Parathyroid adenoma (tissue), 2 donors: ENCODE data around the gene MAGOHB.

Source experiments
- H2AFZ ChIP-seq: fragments of 300-600 bp; sonication (generic); one replicate; pipeline ENCODE4 v1.7.0; 2017; ENCODE audit warnings: antibody characterized with exemption, mild to moderate bottlenecking
- H3K27ac ChIP-seq: fragments of 300-600 bp; sonication (generic); one replicate; pipeline ENCODE4 v1.7.0; 2017
- H3K27me3 ChIP-seq: fragments of 300-600 bp; sonication (generic); one replicate; pipeline ENCODE4 v1.7.0; 2017; ENCODE audit warnings: low read length; ENCODE audit not compliant: control insufficient read depth, insufficient read depth
- H3K36me3 ChIP-seq: fragments of 300-600 bp; sonication (generic); one replicate; pipeline ENCODE4 v1.7.0; 2017; ENCODE audit warnings: low read length; ENCODE audit not compliant: control insufficient read depth, insufficient read depth
- H3K4me1 ChIP-seq: fragments of 300-600 bp; sonication (generic); one replicate; pipeline ENCODE4 v1.7.0; 2017; ENCODE audit warnings: control low read depth
- H3K4me2 ChIP-seq: fragments of 300-600 bp; sonication (generic); one replicate; pipeline ENCODE4 v1.7.0; 2017; ENCODE audit warnings: low read length
- H3K4me3 ChIP-seq: fragments of 300-600 bp; sonication (generic); one replicate; pipeline ENCODE4 v1.7.0; 2017; ENCODE audit warnings: low read depth, low read length
- H3K79me2 ChIP-seq: fragments of 300-600 bp; sonication (generic); one replicate; pipeline ENCODE4 v1.7.0; 2017; ENCODE audit warnings: control low read depth
- H3K9ac ChIP-seq: fragments of 300-600 bp; sonication (generic); one replicate; pipeline ENCODE4 v1.7.0; 2017; ENCODE audit warnings: mild to moderate bottlenecking
- H3K9me3 ChIP-seq: fragments of 300-600 bp; sonication (generic); one replicate; pipeline ENCODE4 v1.7.0; 2017; ENCODE audit warnings: low read length; ENCODE audit not compliant: control insufficient read depth
- TF ChIP-seq, protein P1 (sequence below): fragments of 300-600 bp; sonication (generic); IDR thresholded peaks from one replicate; pipeline ENCODE4 v1.7.0; 2017; ENCODE audit warnings: antibody characterized with exemption, mild to moderate bottlenecking
- donor health status: primary hyperparathyroidism.

Gene MAGOHB

GRCh38 chr12:10554756-10555481 is 58.5 kb downstream of the MAGOHB start:
- Histone ChIP-seq H2AFZ (no peak overlapping the region), H3K36me3 (no peaks in the 10 kb centered on the region), H3K27me3 (no peaks in the 10 kb centered on the region), H3K4me2 (no peak overlapping the region), H3K9me3 (no peaks in the 10 kb centered on the region), H3K4me3 (no peak overlapping the region), H3K9ac (no peak overlapping the region), H3K27ac (no peak overlapping the region), H3K4me1 (no peaks in the 10 kb centered on the region), H3K79me2 (no peaks in the 10 kb centered on the region)
- TF ChIP-seq, protein P1, sequence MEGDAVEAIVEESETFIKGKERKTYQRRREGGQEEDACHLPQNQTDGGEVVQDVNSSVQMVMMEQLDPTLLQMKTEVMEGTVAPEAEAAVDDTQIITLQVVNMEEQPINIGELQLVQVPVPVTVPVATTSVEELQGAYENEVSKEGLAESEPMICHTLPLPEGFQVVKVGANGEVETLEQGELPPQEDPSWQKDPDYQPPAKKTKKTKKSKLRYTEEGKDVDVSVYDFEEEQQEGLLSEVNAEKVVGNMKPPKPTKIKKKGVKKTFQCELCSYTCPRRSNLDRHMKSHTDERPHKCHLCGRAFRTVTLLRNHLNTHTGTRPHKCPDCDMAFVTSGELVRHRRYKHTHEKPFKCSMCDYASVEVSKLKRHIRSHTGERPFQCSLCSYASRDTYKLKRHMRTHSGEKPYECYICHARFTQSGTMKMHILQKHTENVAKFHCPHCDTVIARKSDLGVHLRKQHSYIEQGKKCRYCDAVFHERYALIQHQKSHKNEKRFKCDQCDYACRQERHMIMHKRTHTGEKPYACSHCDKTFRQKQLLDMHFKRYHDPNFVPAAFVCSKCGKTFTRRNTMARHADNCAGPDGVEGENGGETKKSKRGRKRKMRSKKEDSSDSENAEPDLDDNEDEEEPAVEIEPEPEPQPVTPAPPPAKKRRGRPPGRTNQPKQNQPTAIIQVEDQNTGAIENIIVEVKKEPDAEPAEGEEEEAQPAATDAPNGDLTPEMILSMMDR, result no peak

DNA sequence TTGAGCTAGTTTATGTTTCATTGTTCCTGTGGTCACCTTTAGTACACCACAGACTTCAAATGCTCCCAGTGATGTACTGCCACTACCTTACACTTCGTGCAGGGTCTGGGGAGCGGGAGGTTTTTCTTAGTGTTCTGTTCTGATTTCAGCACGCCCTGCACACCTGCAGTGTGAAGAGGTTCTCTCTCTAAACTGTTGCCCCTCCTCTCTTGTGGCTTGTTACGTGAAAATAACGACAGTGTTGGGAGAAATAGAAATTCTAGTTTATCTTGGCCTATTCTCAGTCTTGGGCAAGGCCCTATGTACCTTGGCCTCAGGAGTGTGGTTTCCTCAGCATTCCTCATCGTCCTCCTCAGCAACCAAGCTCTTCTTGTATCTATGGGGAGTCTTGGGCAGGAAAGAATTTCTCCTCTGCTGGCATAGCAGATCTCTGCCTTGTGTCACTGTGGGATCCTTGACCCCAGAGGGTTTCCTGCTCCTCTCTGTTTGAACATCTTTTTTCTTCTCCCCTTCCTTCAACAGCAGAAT is 59.1 kb downstream of the MAGOHB start:
- H3K27ac ChIP-seq, result no peak overlapping the region
- TF ChIP-seq, protein P1, result no peak
- no peaks in the 10 kb centered on the region for H3K79me2 ChIP-seq

More for the DNA sequence above, 59.1 kb downstream of the MAGOHB start:
- H3K27me3 ChIP-seq, result no peaks in the 10 kb centered on the region
- H3K4me2 ChIP-seq, result no peak overlapping the region
- H3K36me3 ChIP-seq, result no peaks in the 10 kb centered on the region
- no peaks in the 10 kb centered on the region for H3K9me3 ChIP-seq
- H3K4me1 ChIP-seq, result no peaks in the 10 kb centered on the region
- no peak overlapping the region for H2AFZ ChIP-seq
- no peak overlapping the region for H3K9ac ChIP-seq
- no peak overlapping the region for H3K4me3 ChIP-seq
